PC-3 (cell line): Measurements from ENCODE around the gene ST6GALNAC1.

ENCODE experiments used
- CTCF ChIP-seq: fragments of 300-600 bp; sonication (generic); conservative IDR thresholded peaks from 2 replicates; pipeline ENCODE4 v1.5.1; 2017; ENCODE audit warnings: antibody characterized with exemption, low read depth, mild to moderate bottlenecking, low read length
- EZH2phosphoT487 ChIP-seq: fragments of 300-600 bp; sonication (generic); IDR thresholded peaks from 2 replicates; pipeline ENCODE4 v1.6.1; 2018; ENCODE audit warnings: mild to moderate bottlenecking, antibody characterized with exemption, low read length, borderline replicate concordance

GRCh38 chr17:76598004-76598439, 45.5 kb downstream of the ST6GALNAC1 start:
- TF ChIP-seq EZH2phosphoT487 (no peak), CTCF (no peak)
